Mesendoderm (in vitro differentiated cells): Measurements from ENCODE around the gene CYP4B1.

Experiments used
- DNase-seq: peaks from one replicate; pipeline ENCODE4 v3.0.0; 2013
- H2AK5ac ChIP-seq: 2 replicates; pipeline ENCODE4 v1.6.1; 2013; ENCODE audit warnings: low read length, inconsistent platforms
- H2BK120ac ChIP-seq: 2 replicates; pipeline ENCODE4 v1.6.1; 2013; ENCODE audit warnings: low read depth, mild to moderate bottlenecking, low read length, moderate library complexity, mixed read lengths
- H2BK15ac ChIP-seq: replicated peaks from 2 replicates; pipeline ENCODE4 v1.6.1; 2013; ENCODE audit warnings: low read depth, mild to moderate bottlenecking, moderate library complexity
- H2BK5ac ChIP-seq: 2 replicates; pipeline ENCODE4 v1.6.1; 2013; ENCODE audit warnings: low read length, inconsistent platforms
- H3K18ac ChIP-seq: 2 replicates; pipeline ENCODE4 v1.6.1; 2013; ENCODE audit warnings: mild to moderate bottlenecking, low read length, mixed read lengths
- H3K23ac ChIP-seq: one replicate; pipeline ENCODE4 v1.6.1; 2013; ENCODE audit warnings: low read length
- H3K27ac ChIP-seq: 2 replicates; pipeline ENCODE4 v1.5.1; 2013; ENCODE audit warnings: low read depth, mild to moderate bottlenecking, inconsistent platforms, low read length, moderate library complexity
- H3K27me3 ChIP-seq: 2 replicates; pipeline ENCODE4 v1.6.1; 2013; ENCODE audit warnings: low read length, control low read depth, mild to moderate bottlenecking, inconsistent platforms; ENCODE audit not compliant: insufficient read depth, poor library complexity
- H3K36me3 ChIP-seq: 2 replicates; pipeline ENCODE4 v1.6.1; 2013; ENCODE audit warnings: low read length, inconsistent platforms; ENCODE audit not compliant: control insufficient read depth, insufficient read depth
- H3K4ac ChIP-seq: one replicate; pipeline ENCODE4 v1.6.1; 2013; ENCODE audit warnings: low read depth, mild to moderate bottlenecking, low read length, moderate library complexity
- H3K4me1 ChIP-seq: 2 replicates; pipeline ENCODE4 v1.6.1; 2013; ENCODE audit warnings: low read depth, low read length, inconsistent platforms; ENCODE audit not compliant: control insufficient read depth
- H3K4me2 ChIP-seq: 2 replicates; pipeline ENCODE4 v1.6.1; 2013; ENCODE audit warnings: low read length
- H3K4me3 ChIP-seq: 2 replicates; pipeline ENCODE4 v1.5.1; 2013; ENCODE audit warnings: mild to moderate bottlenecking, low read length
- H3K56ac ChIP-seq: one replicate; pipeline ENCODE4 v1.6.1; 2013; ENCODE audit warnings: low read length
- H3K79me1 ChIP-seq: 2 replicates; pipeline ENCODE4 v1.6.1; 2013; ENCODE audit warnings: low read length, inconsistent platforms
- H3K79me2 ChIP-seq: 2 replicates; pipeline ENCODE4 v1.6.1; 2013; ENCODE audit warnings: mild to moderate bottlenecking, low read length; ENCODE audit not compliant: control insufficient read depth, insufficient read depth
- H3K9ac ChIP-seq: 2 replicates; pipeline ENCODE4 v1.6.1; 2013; ENCODE audit warnings: low read length, inconsistent platforms
- H4K5ac ChIP-seq: one replicate; pipeline ENCODE4 v1.6.1; 2013; ENCODE audit warnings: low read length
- H4K8ac ChIP-seq: one replicate; pipeline ENCODE4 v1.6.1; 2013; ENCODE audit warnings: low read depth, mild to moderate bottlenecking, control low read depth, low read length, moderate library complexity
- WGBS: extraction: QIAGEN DNeasy Blood & Tissue Kit; methylation state at CpG from one replicate; pipeline ENCODE4 v1.1.7; 2013; ENCODE audit warnings: low lambda C conversion rate, missing lambda C conversion rate; ENCODE audit not compliant: insufficient coverage; ENCODE audit errors: extremely low coverage; 5-methylcytosine and 5-hydroxymethylcytosine counted together

The CYP4B1 gene

GRCh38 chr1:46767649-46768282 is 31.1 kb upstream of the CYP4B1 start:
- Histone ChIP-seq H3K4me3 (no peak overlapping the region), H2BK15ac (no peak overlapping the region), H4K8ac (no peak overlapping the region), H3K27ac (no peak overlapping the region), H3K18ac (no peak overlapping the region), H2BK5ac (no peak overlapping the region), H3K4me2 (no peak overlapping the region), H3K27me3 (no peaks in the 10 kb centered on the region), H3K79me1 (no peaks in the 10 kb centered on the region), H3K9ac (no peak overlapping the region), H3K23ac (no peak overlapping the region), H3K79me2 (no peaks in the 10 kb centered on the region), H3K56ac (no peak overlapping the region), H2AK5ac (no peak overlapping the region), H3K4ac (no peak overlapping the region), H3K36me3 (no peaks in the 10 kb centered on the region), H4K5ac (no peak overlapping the region), H3K4me1 (no peaks in the 10 kb centered on the region), H2BK120ac (no peak overlapping the region)
- WGBS, result no CpG with 5 or more reads among the region's 4 CpGs
- no peak for DNase-seq

- no peak overlapping the region for H3K56ac ChIP-seq
- no peak overlapping the region for H2BK5ac ChIP-seq
- no peak overlapping the region for H2AK5ac ChIP-seq
- no peak overlapping the region for H3K4me3 ChIP-seq
- H4K8ac ChIP-seq, result no peak overlapping the region
- no peak overlapping the region for H3K18ac ChIP-seq
- no peak overlapping the region for H2BK120ac ChIP-seq
- no peak overlapping the region for H4K5ac ChIP-seq
- H3K23ac ChIP-seq, result no peak overlapping the region
- no peak overlapping the region for H3K4me2 ChIP-seq
- no peaks in the 10 kb centered on the region for H3K36me3 ChIP-seq
- no peaks in the 10 kb centered on the region for H3K79me1 ChIP-seq
- H3K9ac ChIP-seq, result no peak overlapping the region
- no peaks in the 10 kb centered on the region for H3K4me1 ChIP-seq
- WGBS, result no CpG with 5 or more reads among the region's 5 CpGs
- H2BK15ac ChIP-seq, result no peak overlapping the region
- no peaks in the 10 kb centered on the region for H3K27me3 ChIP-seq
- no peak overlapping the region for H3K4ac ChIP-seq
- H3K79me2 ChIP-seq, result no peaks in the 10 kb centered on the region
- H3K27ac ChIP-seq, result no peak overlapping the region
- no peak for DNase-seq
These were observed 30.4 kb upstream of the CYP4B1 start for GRCh38 chr1:46768445-46768844.

- H3K36me3 ChIP-seq, result no peaks in the 10 kb centered on the region
- H2AK5ac ChIP-seq, result no peak overlapping the region
- no peak overlapping the region for H2BK5ac ChIP-seq
- no peaks in the 10 kb centered on the region for H3K79me2 ChIP-seq
- no peak overlapping the region for H4K5ac ChIP-seq
- no peaks in the 10 kb centered on the region for H3K27me3 ChIP-seq
- no peak overlapping the region for H3K4me2 ChIP-seq
- H3K9ac ChIP-seq, result no peak overlapping the region
- H3K23ac ChIP-seq, result no peak overlapping the region
- H3K18ac ChIP-seq, result no peak overlapping the region
- H3K79me1 ChIP-seq, result no peaks in the 10 kb centered on the region
- no peak overlapping the region for H2BK15ac ChIP-seq
- no peak overlapping the region for H3K4me3 ChIP-seq
- no peak overlapping the region for H3K27ac ChIP-seq
- no peak overlapping the region for H2BK120ac ChIP-seq
- no peak overlapping the region for H3K56ac ChIP-seq
- no peaks in the 10 kb centered on the region for H3K4me1 ChIP-seq
- no peak overlapping the region for H4K8ac ChIP-seq
- no peak for DNase-seq
- H3K4ac ChIP-seq, result no peak overlapping the region
These were observed 29.7 kb upstream of the CYP4B1 start for GRCh38 chr1:46769028-46769740.

GRCh38 chr1:46770541-46770940 is 28.3 kb upstream of the CYP4B1 start:
- DNase-seq, result peak; percentile 58
- no CpG with 5 or more reads among the region's 3 CpGs for WGBS

DNA sequence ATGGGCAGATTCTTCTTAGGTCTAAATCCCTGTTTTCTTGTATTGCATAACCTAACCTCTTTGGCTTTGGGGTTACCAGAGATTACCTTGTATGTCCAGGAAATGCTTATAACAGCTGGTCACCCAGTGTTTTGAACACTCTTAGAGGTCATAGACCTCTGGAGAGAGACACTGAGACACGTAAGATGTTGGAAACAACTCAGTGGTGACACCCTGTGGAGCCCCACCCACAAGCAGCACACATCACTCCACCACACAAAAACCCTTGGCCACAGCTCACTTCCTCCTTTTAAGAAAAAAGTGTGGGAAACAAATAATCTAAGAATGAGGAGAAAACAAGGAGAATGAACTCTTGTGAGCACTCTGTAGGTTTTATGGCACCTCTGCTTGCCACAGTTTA is 26.3 kb upstream of the CYP4B1 start:
- DNase-seq, result no peak
- no peak overlapping the region for H2BK15ac ChIP-seq
- no peak overlapping the region for H3K9ac ChIP-seq
- H3K79me2 ChIP-seq, result no peaks in the 10 kb centered on the region
- H3K23ac ChIP-seq, result no peak overlapping the region
- WGBS, result no CpG with 5 or more reads among the region's 1 CpG
- no peak overlapping the region for H2BK120ac ChIP-seq
- no peak overlapping the region for H3K18ac ChIP-seq
- no peak overlapping the region for H3K4me2 ChIP-seq
- no peaks in the 10 kb centered on the region for H3K36me3 ChIP-seq
- no peak overlapping the region for H2AK5ac ChIP-seq
- no peaks in the 10 kb centered on the region for H3K79me1 ChIP-seq
- no peak overlapping the region for H3K27ac ChIP-seq
- H2BK5ac ChIP-seq, result no peak overlapping the region
- no peak overlapping the region for H3K56ac ChIP-seq
- no peak overlapping the region for H4K8ac ChIP-seq
- H3K4me1 ChIP-seq, result no peaks in the 10 kb centered on the region
- H3K4ac ChIP-seq, result no peak overlapping the region
- no peak overlapping the region for H3K4me3 ChIP-seq
- H3K27me3 ChIP-seq, result no peaks in the 10 kb centered on the region
- no peak overlapping the region for H4K5ac ChIP-seq

More at GRCh38 chr1:46770541-46770940, 28.3 kb upstream of the CYP4B1 start:
- Histone ChIP-seq H3K36me3 (no peaks in the 10 kb centered on the region), H3K4ac (no peak overlapping the region), H3K4me2 (no peak overlapping the region), H3K27me3 (no peaks in the 10 kb centered on the region), H2AK5ac (no peak overlapping the region), H3K4me1 (no peaks in the 10 kb centered on the region), H3K27ac (no peak overlapping the region), H4K5ac (no peak overlapping the region), H3K9ac (no peak overlapping the region), H3K56ac (no peak overlapping the region), H3K79me2 (no peaks in the 10 kb centered on the region), H3K18ac (no peak overlapping the region), H2BK15ac (no peak overlapping the region), H2BK5ac (no peak overlapping the region), H4K8ac (no peak overlapping the region), H3K79me1 (no peaks in the 10 kb centered on the region), H3K4me3 (no peak overlapping the region), H2BK120ac (no peak overlapping the region), H3K23ac (no peak overlapping the region)

DNA sequence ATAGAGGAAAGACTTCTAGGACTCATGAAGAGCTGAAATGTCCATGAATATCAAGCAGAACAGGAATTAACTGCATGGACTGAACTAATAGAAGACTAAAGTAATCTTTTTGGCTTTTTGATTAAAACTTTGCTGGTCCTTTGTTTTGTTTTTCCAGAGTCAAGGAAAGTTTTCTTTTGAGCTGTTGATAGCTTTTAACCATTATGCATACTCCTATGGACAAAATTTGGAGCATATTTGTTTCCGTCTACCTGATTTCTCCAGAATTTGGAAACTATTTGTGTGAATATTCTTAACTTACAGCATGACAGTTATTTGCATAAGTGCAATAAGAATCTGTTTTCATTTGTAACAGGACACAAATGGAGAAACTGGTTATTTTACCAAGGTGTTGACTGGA is 24.5 kb upstream of the CYP4B1 start:
- no peak overlapping the region for H3K4ac ChIP-seq
- no peak overlapping the region for H3K56ac ChIP-seq
- no peak overlapping the region for H3K9ac ChIP-seq
- no peak overlapping the region for H4K8ac ChIP-seq
- H2BK120ac ChIP-seq, result no peak overlapping the region
- peak; percentile 35 for DNase-seq
- H3K4me2 ChIP-seq, result no peak overlapping the region
- H4K5ac ChIP-seq, result no peak overlapping the region
- H3K4me3 ChIP-seq, result no peak overlapping the region
- H3K27me3 ChIP-seq, result no peaks in the 10 kb centered on the region
- no peak overlapping the region for H3K27ac ChIP-seq
- no peaks in the 10 kb centered on the region for H3K79me2 ChIP-seq
- H2AK5ac ChIP-seq, result no peak overlapping the region
- H2BK15ac ChIP-seq, result no peak overlapping the region
- H3K36me3 ChIP-seq, result no peaks in the 10 kb centered on the region
- no peak overlapping the region for H3K18ac ChIP-seq
- H2BK5ac ChIP-seq, result no peak overlapping the region
- WGBS, result no CpG with 5 or more reads among the region's 1 CpG
- no peak overlapping the region for H3K23ac ChIP-seq
- no peaks in the 10 kb centered on the region for H3K4me1 ChIP-seq
- H3K79me1 ChIP-seq, result no peaks in the 10 kb centered on the region
